ENCODE results near the gene ATP2B2. TPM values are rescaled to one million over a fixed set of nuclear protein-coding genes. Genes with fewer than 3 reads are reported as not detected.

The ATP2B2 gene
- total and polyA plus RNA-seq, 9 of the 15 experiments (the other 6 are each of a cell fraction or from before 2014, with no cell fraction given) = 0.06 TPM; not detected in 8

GRCh38 chr3:10300087-10300486, 205.3 kb downstream of the ATP2B2 start (continued):
- no peak for TF ChIP-seq ZNF76 (CRISPR knock-in tag; IDR thresholded peaks at IDR 0.05; ENCODE audit: borderline replicate concordance)
- TF ChIP-seq POLR2A (conservative IDR thresholded peaks at IDR 0.05) = peak; percentile 55; the same call in 1 of the 2 replicates
- TF ChIP-seq PREB (CRISPR knock-in tag; IDR thresholded peaks at IDR 0.05) = no peak
- TF ChIP-seq KLF10 (CRISPR knock-in tag; IDR thresholded peaks at IDR 0.05) = no peak

- Histone ChIP-seq H3K4me1 (replicated peaks in 1 of 2; ENCODE audit: control insufficient read depth in 2 of 2, insufficient read depth in 2 of 2, low read length in 2 of 2) (no peaks in the 10 kb centered on the region), H4K20me1 (replicated peaks; ENCODE audit: control insufficient read depth, insufficient read depth, low read length) (no peaks in the 10 kb centered on the region; the same call in none of the 2 replicates), H3K9ac (ENCODE audit: insufficient read depth in 1 of 2, low read depth in 2 of 2, low read length in 2 of 2) (peak overlapping the region in 1 of 2 experiments; percentile 38; a peak in 1 of 4 replicates), H3K27ac (ENCODE audit: extremely low read depth, low read depth, low read length) (no peak overlapping the region), H2AFZ (ENCODE audit: low read depth, low read length) (no peak overlapping the region), H3K79me2 (ENCODE audit: control insufficient read depth, insufficient read depth, low read length) (peaks cover 3% of the 10 kb centered on the region; the same call in 1 of the 3 replicates), H3K4me2 (ENCODE audit: insufficient read depth, low read length) (no peak overlapping the region), H3K9me3 (replicated peaks; ENCODE audit: control insufficient read depth, insufficient read depth, low read depth, low read length) (no peaks in the 10 kb centered on the region), H3K9me1 (ENCODE audit: control insufficient read depth, insufficient read depth, low read length) (no peaks in the 10 kb centered on the region), H3K4me3 (no peak overlapping the region), H3K36me3 (ENCODE audit: control insufficient read depth, insufficient read depth, low read length) (peaks cover 75% of the 10 kb centered on the region), H3K27me3 (ENCODE audit: control insufficient read depth in 2 of 2, insufficient read depth in 2 of 2, low read length in 2 of 2) (no peaks in the 10 kb centered on the region)
- ATAC-seq (peak; percentile 12; the same call in 2 of the 3 replicates), DNase-seq (ENCODE audit: extremely low read depth in 1 of 4, low spot score in 3 of 4) (no peak), FAIRE-seq (no peak)
- no TSS peak for BruUV-seq (replicated peaks)
- intact Hi-C loops (cut with micrococcal nuclease) (no loop called here), in situ Hi-C loops (cut with MboI) (loop anchor here (25.0 kb wide), 1 partner anchor 787 kb away; no protein-coding TSS in a partner anchor)
- ChIA-PET POLR2A (interaction anchor here (1.0 to 1.5 kb wide), 3 partner anchors 9 to 12 kb away, joined by 3 to 8 read pairs (median 4); no protein-coding TSS in a partner anchor), CTCF (ENCODE audit: low intra/inter-chr PET ratio) (no interaction called here)
- WGBS (ENCODE audit: insufficient coverage, low coverage, missing lambda C conversion rate) = 90% methylated on average over 6 of the region's 6 CpGs
- TF ChIP-seq POLR2A (conservative IDR thresholded peaks at IDR 0.05) = 0 out of 2 replicates have a peak, but pooled peaks have one; percentile 26
- no peak for TF ChIP-seq SNAPC5 (CRISPR knock-in tag; IDR thresholded peaks at IDR 0.05)
- TF ChIP-seq CSDE1 (IDR thresholded peaks at IDR 0.05) = no peak
- TF ChIP-seq SREBF2 (CRISPR knock-in tag; IDR thresholded peaks at IDR 0.05) = no peak
- TF ChIP-seq HOMEZ (CRISPR knock-in tag; IDR thresholded peaks at IDR 0.05) = no peak
- TF ChIP-seq POLR2B (IDR thresholded peaks at IDR 0.05; ENCODE audit: low read depth, partially characterized antibody) = peak; percentile 25
- TF ChIP-seq ZBTB5 (IDR thresholded peaks at IDR 0.05) = no peak
- no peak for TF ChIP-seq GABPB2 (CRISPR knock-in tag; conservative IDR thresholded peaks at IDR 0.05)
- TF ChIP-seq FOXK1 (CRISPR knock-in tag; IDR thresholded peaks at IDR 0.05; ENCODE audit: borderline replicate concordance) = no peak
Observed at GRCh38 chr3:10299679-10300078, 205.7 kb downstream of the ATP2B2 start.
